ENCODE results near the gene OR2AE1.

GRCh38 chr7:99855236-99855635, 21.6 kb downstream of the OR2AE1 start:
- TF ChIP-seq CTCF (IDR thresholded peaks at IDR 0.05; ENCODE audit: low read length) (no peak), EZH2 (IDR thresholded peaks at IDR 0.05; ENCODE audit: borderline replicate concordance, low read length) (no peak)

Data from OCI-LY1 (cell line).